Pancreas (tissue), 10 donors: Measurements from ENCODE around the gene ARHGAP22. TPM values are rescaled to one million over a fixed set of nuclear protein-coding genes. Genes with fewer than 3 reads are reported as not detected.

ENCODE experiments used
- ATAC-seq, 4 donors: fragments of 200-7000 bp; cut with Tn5 transposase; one replicate each; pipeline versions ENCODE4 v1.8.0 to v1.9.1; 2020; ENCODE audit warnings: mild to moderate bottlenecking in 4 of 4, moderate library complexity in 4 of 4
- DNase-seq, 6 donors: peaks; one replicate each; pipeline ENCODE4 v3.0.0-alpha.2; 2020
- FAIRE-seq: peaks from 2 replicates; lab custom pipeline; 2012; peaks lifted over from hg19 to GRCh38; lab: Jason Lieb, UNC
- H3K27ac ChIP-seq, 4 donors: fragments of 200-600 bp; sonication (generic); 1 replicate in 3 of 4; 2 replicates in 1 of 4; pipeline versions ENCODE4 v1.5.0 to v1.8.0; 2020
- H3K27me3 ChIP-seq, 4 donors: fragments of 200-600 bp; one replicate each; pipeline ENCODE4 v1.8.0; 2021
- H3K36me3 ChIP-seq, 3 donors: fragments of 200-600 bp; sonication (generic) in 1 of 3; one replicate each; pipeline versions ENCODE4 v1.5.0 to v1.8.0; 2020 to 2021
- H3K4me1 ChIP-seq, 3 donors: fragments of 200-600 bp; one replicate each; pipeline ENCODE4 v1.8.0; 2021
- H3K4me3 ChIP-seq, 4 donors: fragments of 200-600 bp; sonication (generic) in 2 of 4; one replicate each; pipeline versions ENCODE4 v1.5.0 to v1.8.0; 2020 to 2021
- H3K9me3 ChIP-seq, 4 donors: fragments of 200-600 bp; one replicate each; pipeline ENCODE4 v1.8.0; 2021
- CTCF ChIP-seq, 4 donors: fragments of 200-600 bp; sonication (generic) in 3 of 4; IDR thresholded peaks; one replicate each; pipeline versions ENCODE4 v1.5.0 to v1.8.0; 2021; ENCODE audit warnings: antibody characterized with exemption in 4 of 4
- WGBS, 2 donors: extraction: QIAGEN DNeasy Blood & Tissue Kit; methylation state at CpG; one replicate each; pipeline ENCODE4 v1.1.7; 2013; 5-methylcytosine and 5-hydroxymethylcytosine counted together
- intact Hi-C, 3 donors: fragments of 100-400 bp; cut with DNase I; formaldehyde crosslinking; loops; one replicate each; pipeline versions ENCODE4 v1.11.1 to v1.14.2; 2022
- polyA plus RNA-seq, 2 donors: library from polyadenylated mRNA; stranded (reverse); fragments of 200-250 nt; gene quantifications; one replicate each; pipeline ENCODE4 v1.2.3, GENCODE V29; 2013
- total RNA-seq, 6 donors: library from RNA; stranded (reverse); fragmentation: NEBNext Ultra II Directional in 4 of 6; extraction: Animal tissue kit (Norgen Biotek cat#: 25700) in 4 of 6; gene quantifications; one replicate each; pipeline versions ENCODE4 v1.2.1 to v1.2.4, GENCODE V29; 2021 to 2023
- donor health status: healthy with polysubstance abuse.
- donor health status: DM: no; HTN: no; CAD: no; lungs with moderate emphysema.
- donor health status: DM: no; HTN: no; CAD: no.
- donor health status: control.
- donor health status: control.
- donor health status: Bipolar disorder and iron deficiency.
- donor health status: DM: yes; HTN: yes; CAD: no.
- donor health status: DM: no; HTN: no; CAD: no.
- donor health status: DM: no; HTN: no; CAD: no.
- donor health status: DM: yes; HTN: yes; CAD: no.

The ARHGAP22 gene
- total and polyA plus RNA-seq, 8 donors, result 1.1 to 6.0 (median 1.9) TPM

GRCh38 chr10:48633381-48634197 lies 28.7 kb upstream of the ARHGAP22 start:
- DNase-seq (no peak), ATAC-seq (no peak), FAIRE-seq (no peak)
- TF ChIP-seq CTCF (IDR thresholded peaks at IDR 0.05), result no peak
- 73 to 79% methylated on average over 4 of the region's 4 CpGs for WGBS, 2 donors
- H3K9me3 ChIP-seq, result no peaks in the 10 kb centered on the region
- no peaks in the 10 kb centered on the region for H3K36me3 ChIP-seq
- H3K4me3 ChIP-seq, result no peak overlapping the region
- H3K27me3 ChIP-seq, result no peaks in the 10 kb centered on the region
- H3K4me1 ChIP-seq, result no peaks in the 10 kb centered on the region
- intact Hi-C loops, result no loop called here
- H3K27ac ChIP-seq, result no peak overlapping the region

GRCh38 chr10:48632166-48632565 lies 27.3 kb upstream of the ARHGAP22 start:
- no peak for DNase-seq
- no peaks in the 10 kb centered on the region for H3K27me3 ChIP-seq
- no peaks in the 10 kb centered on the region for H3K9me3 ChIP-seq
- 71 to 78% methylated on average over 1 of the region's 1 CpG for WGBS, 2 donors
- intact Hi-C loops, result no loop called here
- TF ChIP-seq CTCF (IDR thresholded peaks at IDR 0.05), result no peak
- no peak overlapping the region for H3K4me3 ChIP-seq
- H3K36me3 ChIP-seq, result no peaks in the 10 kb centered on the region
- no peak overlapping the region for H3K27ac ChIP-seq
- no peak for ATAC-seq
- H3K4me1 ChIP-seq, result no peaks in the 10 kb centered on the region
- FAIRE-seq, result no peak

- intact Hi-C loops, result no loop called here
- TF ChIP-seq CTCF (IDR thresholded peaks at IDR 0.05), result no peak
- Histone ChIP-seq H3K27ac (no peak overlapping the region), H3K9me3 (no peaks in the 10 kb centered on the region), H3K27me3 (no peaks in the 10 kb centered on the region), H3K4me3 (no peak overlapping the region), H3K4me1 (no peaks in the 10 kb centered on the region), H3K36me3 (no peaks in the 10 kb centered on the region)
- ATAC-seq (no peak), FAIRE-seq (no peak), DNase-seq (no peak)
- 73 to 78% methylated on average over 2 of the region's 2 CpGs for WGBS, 2 donors
Measured at GRCh38 chr10:48627984-48628609, 23.2 kb upstream of the ARHGAP22 start.

- Histone ChIP-seq H3K9me3 (no peaks in the 10 kb centered on the region), H3K36me3 (no peaks in the 10 kb centered on the region), H3K4me1 (no peaks in the 10 kb centered on the region), H3K27ac (no peak overlapping the region), H3K4me3 (no peak overlapping the region), H3K27me3 (no peaks in the 10 kb centered on the region)
- TF ChIP-seq CTCF (IDR thresholded peaks at IDR 0.05), result no peak
- DNase-seq, result no peak
- WGBS, 2 donors, result 76 to 82% methylated on average over 11 of the region's 11 CpGs
- intact Hi-C loops, result no loop called here
- no peak for ATAC-seq
- FAIRE-seq, result no peak
Measured at GRCh38 chr10:48626986-48627731, 22.3 kb upstream of the ARHGAP22 start.
